Activated T-helper 1 cell treated with anti-CD3 and anti-CD28 coated beads, Interleukin-12 subunit alpha, Interleukin-12 subunit beta, Interleukin-2, Interleukin-4 antibody, amounts not matched to agents 30 ng/mL and 10 ng/mL and 1 ng/mL, durations not matched to agents 14 hours and 24 hours and 36 hours (primary cell): ENCODE data around the gene COL16A1. TPM values are rescaled to one million over a fixed set of nuclear protein-coding genes. Genes with fewer than 3 reads are reported as not detected.

Experiments
- DNase-seq: peaks from one replicate; pipeline ENCODE4 v3.0.0; 2021; ENCODE audit warnings: low spot score
- H3K27ac Mint-ChIP-seq: one replicate; pipeline ENCODE4 v1.8.0; 2021; ENCODE audit warnings: mild to moderate bottlenecking, mixed read lengths
- H3K27me3 Mint-ChIP-seq: one replicate; pipeline ENCODE4 v1.8.0; 2022; ENCODE audit warnings: mild to moderate bottlenecking, moderate library complexity, mixed read lengths; ENCODE audit not compliant: insufficient read depth
- H3K36me3 Mint-ChIP-seq: one replicate; pipeline ENCODE4 v1.8.0; 2021; ENCODE audit warnings: low read depth, mixed read lengths
- H3K4me1 Mint-ChIP-seq: one replicate; pipeline ENCODE4 v1.8.0; 2021; ENCODE audit warnings: low read depth, mixed read lengths
- H3K4me3 Mint-ChIP-seq: one replicate; pipeline ENCODE4 v1.8.0; 2021; ENCODE audit warnings: mild to moderate bottlenecking, moderate library complexity, mixed read lengths
- H3K9me3 Mint-ChIP-seq: one replicate; pipeline ENCODE4 v1.8.0; 2021; ENCODE audit warnings: mixed read lengths
- intact Hi-C: fragments of 100-400 bp; cut with micrococcal nuclease; formaldehyde crosslinking; loops from one replicate; pipeline ENCODE4 v1.15.1; 2024
- total RNA-seq: library from RNA; stranded (reverse); gene quantifications from 2 replicates; pipeline ENCODE4 v1.2.3, GENCODE V29; 2022

COL16A1 gene
- total RNA-seq = not detected in 2 replicates

GRCh38 chr1:31703431-31704270, at the start of gene COL16A1:
Gene COL16A1, minus strand, starts transcription at chr1:31704017. Its CDS starts 1,824 bp downstream, at chr1:31702193.
- peak within 1 kb of the TSS; percentile 66 for H3K4me3 Mint-ChIP-seq
- H3K9me3 Mint-ChIP-seq = no peaks in the 10 kb centered on the region
- peak within 1 kb of the TSS; percentile 38 for H3K27ac Mint-ChIP-seq
- peaks cover 61% of the 10 kb centered on the region for H3K4me1 Mint-ChIP-seq
- H3K27me3 Mint-ChIP-seq = peaks cover 30% of the 10 kb centered on the region
- intact Hi-C loops = loop anchor here (2.0 to 10.0 kb wide), 3 partner anchors 39 to 139 kb away; no protein-coding TSS in a partner anchor
- H3K36me3 Mint-ChIP-seq = no peaks in the 10 kb centered on the region
- no peak for DNase-seq

GRCh38 chr1:31752952-31753475, 49.2 kb upstream of the COL16A1 start:
- Mint-ChIP-seq H3K36me3 (no peaks in the 10 kb centered on the region), H3K27me3 (peaks cover 15% of the 10 kb centered on the region), H3K4me3 (no peak overlapping the region), H3K4me1 (peaks cover 17% of the 10 kb centered on the region), H3K27ac (no peak overlapping the region), H3K9me3 (no peaks in the 10 kb centered on the region)
- no peak for DNase-seq
- intact Hi-C loops = no loop called here

DNA sequence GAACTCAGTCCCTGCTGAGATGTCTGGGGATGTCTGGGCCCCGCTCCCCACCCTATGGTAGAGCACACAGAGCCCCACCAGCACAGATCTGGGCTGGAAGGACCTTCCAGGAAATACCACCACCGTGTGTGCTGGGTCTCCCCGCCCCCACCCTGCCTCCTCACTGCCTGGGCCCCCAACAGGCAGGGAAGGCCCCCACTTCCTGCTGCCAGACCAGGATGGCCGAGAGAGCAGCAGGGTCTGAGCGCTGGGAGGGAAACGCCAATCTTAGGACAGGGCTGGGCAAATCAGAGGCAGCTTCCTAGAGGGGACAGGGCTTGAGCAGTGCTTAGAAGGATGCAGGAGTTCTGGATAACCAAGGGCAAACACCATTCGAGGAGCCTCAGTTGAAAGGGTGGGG, 48.4 kb upstream of the COL16A1 start:
- no peak overlapping the region for H3K4me3 Mint-ChIP-seq

DNA sequence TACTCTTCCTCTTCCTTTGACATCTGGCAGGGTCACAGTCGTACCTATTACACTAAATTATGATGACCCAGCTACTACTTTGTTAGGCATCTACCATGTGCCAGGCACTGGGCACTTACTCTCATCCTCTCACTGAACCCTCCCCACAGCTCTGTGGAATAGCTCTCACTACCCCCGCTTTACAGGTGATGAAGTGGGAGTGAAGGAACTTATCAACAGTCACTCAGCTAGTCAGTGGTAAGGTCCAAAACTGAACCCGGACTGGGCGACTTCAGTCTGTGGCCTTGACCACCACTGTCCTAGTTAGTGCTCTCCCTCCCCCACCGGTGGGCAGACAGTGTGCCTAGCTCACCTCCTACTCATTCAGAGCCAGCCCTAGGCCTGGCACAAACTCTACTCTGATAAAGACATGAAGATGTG, 48.0 kb upstream of the COL16A1 start:
- Mint-ChIP-seq H3K27me3 (peaks cover 16% of the 10 kb centered on the region), H3K36me3 (no peaks in the 10 kb centered on the region), H3K9me3 (no peaks in the 10 kb centered on the region), H3K4me1 (peaks cover 24% of the 10 kb centered on the region), H3K4me3 (no peak overlapping the region), H3K27ac (no peak overlapping the region)
- DNase-seq = no peak
- intact Hi-C loops = no loop called here

More for the DNA sequence above, 48.4 kb upstream of the COL16A1 start:
- no peaks in the 10 kb centered on the region for H3K36me3 Mint-ChIP-seq
- intact Hi-C loops = no loop called here
- no peak overlapping the region for H3K27ac Mint-ChIP-seq
- peaks cover 16% of the 10 kb centered on the region for H3K27me3 Mint-ChIP-seq
- peaks cover 20% of the 10 kb centered on the region for H3K4me1 Mint-ChIP-seq
- no peak for DNase-seq
- H3K9me3 Mint-ChIP-seq = no peaks in the 10 kb centered on the region

- intact Hi-C loops = no loop called here
- Mint-ChIP-seq H3K27me3 (peaks cover 17% of the 10 kb centered on the region), H3K4me1 (peaks cover 26% of the 10 kb centered on the region), H3K27ac (no peak overlapping the region), H3K36me3 (no peaks in the 10 kb centered on the region), H3K4me3 (no peak overlapping the region), H3K9me3 (no peaks in the 10 kb centered on the region)
- no peak for DNase-seq
Observed at GRCh38 chr1:31750858-31751510, 47.2 kb upstream of the COL16A1 start.

GRCh38 chr1:31749785-31750735, 46.2 kb upstream of the COL16A1 start:
- no peak for DNase-seq
- intact Hi-C loops = no loop called here
- Mint-ChIP-seq H3K27me3 (peaks cover 18% of the 10 kb centered on the region), H3K4me3 (no peak overlapping the region), H3K27ac (no peak overlapping the region), H3K4me1 (peaks cover 26% of the 10 kb centered on the region), H3K9me3 (no peaks in the 10 kb centered on the region), H3K36me3 (no peaks in the 10 kb centered on the region)

GRCh38 chr1:31748365-31748764, 44.5 kb upstream of the COL16A1 start:
- H3K27me3 Mint-ChIP-seq = peaks cover 18% of the 10 kb centered on the region
- no peak for DNase-seq
- intact Hi-C loops = no loop called here
- H3K27ac Mint-ChIP-seq = no peak overlapping the region
- H3K4me1 Mint-ChIP-seq = peaks cover 26% of the 10 kb centered on the region
- no peaks in the 10 kb centered on the region for H3K9me3 Mint-ChIP-seq
- no peaks in the 10 kb centered on the region for H3K36me3 Mint-ChIP-seq
- no peak overlapping the region for H3K4me3 Mint-ChIP-seq

DNA sequence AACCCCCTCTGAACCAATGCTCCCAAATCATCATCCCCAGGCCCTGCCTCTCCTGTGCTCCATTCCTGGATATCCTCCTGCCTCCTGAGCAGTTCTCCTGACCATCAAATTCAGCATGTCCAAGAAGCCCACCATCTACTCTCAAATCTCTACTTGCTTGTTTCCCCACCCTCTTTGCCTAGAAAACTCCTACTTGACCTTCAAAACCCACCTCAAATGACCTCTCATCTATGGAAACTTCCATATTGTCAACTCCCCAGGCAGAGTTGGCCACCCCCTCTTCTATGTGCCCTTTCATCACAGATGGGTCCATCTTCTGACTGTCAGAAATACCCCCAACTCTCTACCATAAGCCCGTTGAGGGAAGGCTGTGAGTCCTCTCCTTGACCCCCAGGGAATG, 43.5 kb upstream of the COL16A1 start:
- Mint-ChIP-seq H3K27ac (no peak overlapping the region), H3K27me3 (peaks cover 18% of the 10 kb centered on the region)

GRCh38 chr1:31746687-31747086, 42.9 kb upstream of the COL16A1 start:
- intact Hi-C loops = no loop called here
- peaks cover 15% of the 10 kb centered on the region for H3K27me3 Mint-ChIP-seq

More for the DNA sequence above, 43.5 kb upstream of the COL16A1 start:
- DNase-seq = no peak
- H3K4me1 Mint-ChIP-seq = peaks cover 25% of the 10 kb centered on the region
- intact Hi-C loops = no loop called here
- no peaks in the 10 kb centered on the region for H3K9me3 Mint-ChIP-seq
- no peaks in the 10 kb centered on the region for H3K36me3 Mint-ChIP-seq
- no peak overlapping the region for H3K4me3 Mint-ChIP-seq

GRCh38 chr1:31745946-31746670, 42.3 kb upstream of the COL16A1 start:
- H3K27ac Mint-ChIP-seq = no peak overlapping the region

More at GRCh38 chr1:31746687-31747086, 42.9 kb upstream of the COL16A1 start:
- no peaks in the 10 kb centered on the region for H3K36me3 Mint-ChIP-seq
- no peaks in the 10 kb centered on the region for H3K9me3 Mint-ChIP-seq
- H3K4me1 Mint-ChIP-seq = peaks cover 19% of the 10 kb centered on the region
- no peak overlapping the region for H3K4me3 Mint-ChIP-seq
- no peak overlapping the region for H3K27ac Mint-ChIP-seq
- DNase-seq = no peak

DNA sequence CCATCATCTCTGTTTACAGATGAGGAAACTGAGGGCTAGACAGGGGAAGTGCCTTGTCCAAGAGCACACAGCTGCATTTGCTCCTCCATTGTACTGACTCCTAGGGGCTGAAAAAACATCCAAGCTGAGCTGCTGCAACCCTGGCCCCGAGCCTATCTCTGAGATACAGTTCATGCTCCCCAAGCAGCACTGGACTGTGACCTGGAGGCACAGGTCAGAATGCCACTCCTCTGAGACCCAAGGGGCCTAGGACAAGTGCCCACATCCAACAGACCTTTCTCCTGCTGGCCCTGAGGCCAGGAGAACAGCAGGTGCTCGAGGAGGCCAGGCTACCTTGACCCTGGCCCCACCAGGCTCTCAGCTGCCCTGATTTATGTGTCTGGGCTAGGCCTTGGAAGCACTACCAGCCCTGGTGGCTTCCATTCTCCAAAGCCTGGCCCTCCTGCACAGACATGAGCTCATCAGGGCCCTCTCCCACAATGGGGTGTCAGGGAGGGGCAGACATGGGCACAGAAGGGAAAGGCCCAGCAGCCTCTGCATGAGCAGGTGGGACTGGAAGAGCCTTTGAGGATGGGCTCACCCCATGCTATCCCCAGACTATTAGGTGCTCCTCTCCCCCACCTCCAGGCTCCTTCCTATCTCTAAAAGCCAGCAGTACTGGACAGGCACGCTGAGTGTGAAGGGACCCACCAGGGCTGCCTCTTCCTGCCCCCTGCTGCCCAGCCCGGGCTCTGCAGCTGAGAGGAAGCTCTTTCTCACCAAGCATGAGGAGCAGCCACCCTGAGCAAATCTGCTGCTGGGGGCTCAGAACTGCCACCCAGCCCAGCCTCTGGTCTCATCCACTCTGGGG, 41.5 kb upstream of the COL16A1 start:
- Mint-ChIP-seq H3K36me3 (no peaks in the 10 kb centered on the region), H3K9me3 (no peaks in the 10 kb centered on the region), H3K27me3 (peaks cover 11% of the 10 kb centered on the region), H3K27ac (no peak overlapping the region), H3K4me3 (no peak overlapping the region), H3K4me1 (peaks cover 9% of the 10 kb centered on the region)
- peak; percentile 40 for DNase-seq
- intact Hi-C loops = loop anchor here (1.0 kb wide), 2 partner anchors 44 to 82 kb away; no protein-coding TSS in a partner anchor

More at GRCh38 chr1:31745946-31746670, 42.3 kb upstream of the COL16A1 start:
- peaks cover 14% of the 10 kb centered on the region for H3K27me3 Mint-ChIP-seq
- H3K9me3 Mint-ChIP-seq = no peaks in the 10 kb centered on the region
- no peak for DNase-seq
- intact Hi-C loops = loop anchor here (1.0 kb wide), 2 partner anchors 43 to 83 kb away; no protein-coding TSS in a partner anchor
- H3K36me3 Mint-ChIP-seq = no peaks in the 10 kb centered on the region
- H3K4me3 Mint-ChIP-seq = no peak overlapping the region
- peaks cover 13% of the 10 kb centered on the region for H3K4me1 Mint-ChIP-seq
